Mesenchymal stem cell (in vitro differentiated cells and primary cell): ENCODE results near the gene CD58.
"Not testable (repeated sequence)": the region's sequence is repeated elsewhere in the genome, so short reads cannot be mapped to it uniquely, and the experiment has no call there.

Experiments
- DNase-seq: peaks from one replicate; pipeline ENCODE4 v3.0.0-alpha.2; 2013
- H2AFZ ChIP-seq: one replicate; pipeline ENCODE4 v1.6.1; 2013; ENCODE audit warnings: low read depth, mild to moderate bottlenecking, control low read depth, inconsistent platforms, low read length, moderate library complexity
- H2AK5ac ChIP-seq: 2 replicates; pipeline ENCODE4 v1.6.1; 2013; ENCODE audit warnings: low read length, moderate library complexity, mild to moderate bottlenecking, inconsistent platforms; ENCODE audit not compliant: severe bottlenecking
- H2BK120ac ChIP-seq: one replicate; pipeline ENCODE4 v1.6.1; 2013; ENCODE audit warnings: low read depth, mild to moderate bottlenecking, inconsistent platforms, low read length, moderate library complexity
- H2BK12ac ChIP-seq, 2 experiments: one replicate each; pipeline ENCODE4 v1.6.1; 2013; ENCODE audit warnings: inconsistent platforms in 2 of 2, low read length in 2 of 2, mild to moderate bottlenecking in 2 of 2, moderate library complexity in 2 of 2, control low read depth in 1 of 2
- H2BK15ac ChIP-seq: one replicate; pipeline ENCODE4 v1.6.1; 2013; ENCODE audit warnings: mild to moderate bottlenecking, low read depth, inconsistent platforms; ENCODE audit not compliant: poor library complexity, severe bottlenecking
- H2BK5ac ChIP-seq: 2 replicates; pipeline ENCODE4 v1.6.1; 2013; ENCODE audit warnings: low read depth, mild to moderate bottlenecking, low read length, control low read depth, inconsistent platforms; ENCODE audit not compliant: poor library complexity, severe bottlenecking
- H3K14ac ChIP-seq, 2 experiments: one replicate each; pipeline ENCODE4 v1.6.1; 2013; ENCODE audit warnings: inconsistent platforms in 2 of 2, low read length in 2 of 2, control low read depth in 1 of 2, mild to moderate bottlenecking in 1 of 2, moderate library complexity in 1 of 2
- H3K18ac ChIP-seq, 2 experiments: one replicate each; pipeline ENCODE4 v1.6.1; 2013; ENCODE audit warnings: inconsistent platforms in 2 of 2, low read length in 2 of 2, control low read depth in 1 of 2, low read depth in 1 of 2, mild to moderate bottlenecking in 1 of 2
- H3K23ac ChIP-seq, 2 experiments: one replicate each; pipeline ENCODE4 v1.6.1; 2013; ENCODE audit warnings: inconsistent platforms in 2 of 2, low read length in 2 of 2, mild to moderate bottlenecking in 2 of 2, moderate library complexity in 2 of 2, control low read depth in 1 of 2
- H3K27ac ChIP-seq: 2 replicates; pipeline ENCODE4 v1.5.1; 2013; ENCODE audit warnings: mild to moderate bottlenecking, moderate library complexity, low read length, control low read depth, inconsistent platforms; ENCODE audit not compliant: poor library complexity, severe bottlenecking
- H3K27me3 ChIP-seq, 2 experiments: 2 replicates each; pipeline versions ENCODE4 v1.6.1 to v1.7.0; 2013; ENCODE audit warnings: low read length in 2 of 2, mild to moderate bottlenecking in 2 of 2, moderate library complexity in 2 of 2, control low read depth in 1 of 2, inconsistent platforms in 1 of 2; ENCODE audit not compliant: control insufficient read depth in 1 of 2, insufficient read depth in 1 of 2
- H3K36me3 ChIP-seq, 2 experiments: 2 replicates each; pipeline versions ENCODE4 v1.6.1 to v1.7.0; 2013; ENCODE audit warnings: low read length in 2 of 2, control low read depth in 1 of 2, inconsistent platforms in 1 of 2, low read depth in 1 of 2, mild to moderate bottlenecking in 1 of 2; ENCODE audit not compliant: insufficient read depth in 2 of 2, control insufficient read depth in 1 of 2
- H3K4ac ChIP-seq, 2 experiments: one replicate each; pipeline ENCODE4 v1.6.1; 2013; ENCODE audit warnings: inconsistent platforms in 2 of 2, low read length in 2 of 2, mild to moderate bottlenecking in 2 of 2, moderate library complexity in 2 of 2, control low read depth in 1 of 2, low read depth in 1 of 2
- H3K4me1 ChIP-seq: 2 replicates; pipeline ENCODE4 v1.6.1; 2013; ENCODE audit warnings: low read depth, low read length, control low read depth; ENCODE audit not compliant: control insufficient read depth, insufficient read depth
- H3K4me2 ChIP-seq: 2 replicates; pipeline ENCODE4 v1.6.1; 2013; ENCODE audit warnings: low read length, mild to moderate bottlenecking, inconsistent platforms; ENCODE audit not compliant: poor library complexity, severe bottlenecking
- H3K4me3 ChIP-seq, 2 experiments: 2 replicates each; pipeline versions ENCODE4 v1.5.1 to v1.7.0; 2013; ENCODE audit warnings: low read length in 2 of 2, mild to moderate bottlenecking in 2 of 2, control low read depth in 1 of 2, low read depth in 1 of 2; ENCODE audit not compliant: insufficient read depth in 1 of 2
- H3K79me1 ChIP-seq: replicated peaks from 2 replicates; pipeline ENCODE4 v1.6.1; 2013; ENCODE audit warnings: mild to moderate bottlenecking, control low read depth, low read length, inconsistent platforms; ENCODE audit not compliant: poor library complexity, severe bottlenecking
- H3K9ac ChIP-seq: 2 replicates; pipeline ENCODE4 v1.7.0; 2013; ENCODE audit warnings: mild to moderate bottlenecking, low read length, moderate library complexity
- H3K9me3 ChIP-seq: 2 replicates; pipeline ENCODE4 v1.7.0; 2013; ENCODE audit warnings: mild to moderate bottlenecking, low read length; ENCODE audit not compliant: control insufficient read depth
- H4K8ac ChIP-seq: one replicate; pipeline ENCODE4 v1.6.1; 2013; ENCODE audit warnings: inconsistent platforms, mild to moderate bottlenecking, low read length, moderate library complexity
- H4K91ac ChIP-seq: one replicate; pipeline ENCODE4 v1.6.1; 2013; ENCODE audit warnings: mild to moderate bottlenecking, low read length, inconsistent platforms
- WGBS: methylation state at CpG from one replicate; pipeline ENCODE4 v1.1.7; 2013; ENCODE audit warnings: mixed read lengths; 5-methylcytosine and 5-hydroxymethylcytosine counted together

Gene CD58

DNA sequence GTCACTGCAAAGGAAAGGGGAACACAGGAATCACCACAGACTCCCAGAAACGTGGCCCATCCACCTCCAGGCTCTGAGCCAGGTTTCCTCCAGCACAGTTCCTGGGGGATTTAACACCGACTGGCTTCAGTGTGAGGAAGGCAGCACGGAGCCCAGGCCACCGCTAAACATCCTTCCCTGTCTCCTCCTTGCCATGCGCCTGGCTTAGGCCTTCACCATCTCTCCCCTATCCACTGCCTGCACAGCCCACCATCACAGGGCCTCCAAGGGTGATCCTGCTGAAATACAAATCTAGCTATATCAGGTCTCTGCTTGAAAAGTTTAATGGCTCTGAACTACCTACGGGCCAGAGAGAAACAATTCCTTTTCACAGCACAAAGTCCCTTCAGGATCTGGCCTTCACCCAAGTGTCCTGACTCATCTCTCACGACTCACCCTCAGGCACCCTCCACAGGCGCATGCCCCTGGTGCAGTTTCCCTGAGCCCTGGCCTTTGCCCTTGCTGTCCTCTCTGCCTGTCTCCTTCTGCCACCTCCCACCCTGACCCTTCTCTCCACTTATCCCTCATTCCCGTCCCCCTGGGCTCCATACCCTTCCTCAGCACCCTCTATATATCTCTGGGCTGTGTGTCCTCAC, 18.4 kb upstream of the CD58 start:
- H3K18ac ChIP-seq, H3K27ac ChIP-seq, H3K4me1 ChIP-seq, H4K91ac ChIP-seq, H3K9ac ChIP-seq, H2BK12ac ChIP-seq, H2BK120ac ChIP-seq, H2AK5ac ChIP-seq, H2BK5ac ChIP-seq, H3K14ac ChIP-seq, H3K4ac ChIP-seq, H3K23ac ChIP-seq, H3K79me1 ChIP-seq, H3K27me3 ChIP-seq, H3K9me3 ChIP-seq, H3K4me3 ChIP-seq, H3K4me2 ChIP-seq, H2BK15ac ChIP-seq, H4K8ac ChIP-seq, H2AFZ ChIP-seq, H3K36me3 ChIP-seq: not testable (repeated sequence)
- peak; percentile 29 for DNase-seq
- 61% methylated on average over 9 of the region's 9 CpGs for WGBS

GRCh38 chr1:116587501-116588227, 16.8 kb upstream of the CD58 start:
- peaks cover 0 to 3% of the 10 kb centered on the region in 2 experiments for H3K27me3 ChIP-seq
- no peak overlapping the region for H4K8ac ChIP-seq
- H2BK120ac ChIP-seq: no peak overlapping the region
- H3K4me1 ChIP-seq: peaks cover 7% of the 10 kb centered on the region
- H3K9me3 ChIP-seq: no peaks in the 10 kb centered on the region
- no peak for DNase-seq
- no peak overlapping the region for H3K4me2 ChIP-seq
- no peak overlapping the region for H3K4me3 ChIP-seq
- no peak overlapping the region for H2BK5ac ChIP-seq
- no peak overlapping the region for H2BK12ac ChIP-seq
- no peak overlapping the region for H3K18ac ChIP-seq
- no peak overlapping the region for H3K23ac ChIP-seq
- no peak overlapping the region for H2BK15ac ChIP-seq
- H3K36me3 ChIP-seq: peaks cover 0 to 8% of the 10 kb centered on the region in 2 experiments
- no peak overlapping the region for H3K27ac ChIP-seq
- no peak overlapping the region for H2AFZ ChIP-seq
- no peaks in the 10 kb centered on the region for H3K79me1 ChIP-seq
- no peak overlapping the region for H3K4ac ChIP-seq
- 99% methylated on average over 5 of the region's 5 CpGs for WGBS
- H2AK5ac ChIP-seq: no peak overlapping the region
- no peak overlapping the region for H4K91ac ChIP-seq
- no peak overlapping the region for H3K9ac ChIP-seq
- no peak overlapping the region for H3K14ac ChIP-seq

GRCh38 chr1:116586741-116587143, 15.9 kb upstream of the CD58 start:
- WGBS: 91% methylated on average over 3 of the region's 3 CpGs
- Histone ChIP-seq H3K9ac (no peak overlapping the region), H3K4me2 (no peak overlapping the region), H2AFZ (no peak overlapping the region), H3K18ac (no peak overlapping the region), H3K23ac (no peak overlapping the region), H3K27ac (no peak overlapping the region), H4K91ac (no peak overlapping the region), H3K4me1 (peaks cover 7% of the 10 kb centered on the region), H2AK5ac (no peak overlapping the region), H2BK12ac (no peak overlapping the region), H3K27me3 (peaks cover 0 to 3% of the 10 kb centered on the region in 2 experiments), H3K4ac (no peak overlapping the region), H3K79me1 (no peaks in the 10 kb centered on the region), H2BK15ac (no peak overlapping the region), H3K9me3 (no peaks in the 10 kb centered on the region), H2BK120ac (no peak overlapping the region), H3K4me3 (no peak overlapping the region), H3K36me3 (peaks cover 0 to 8% of the 10 kb centered on the region in 2 experiments), H2BK5ac (no peak overlapping the region), H4K8ac (no peak overlapping the region), H3K14ac (no peak overlapping the region)
- DNase-seq: no peak

GRCh38 chr1:116585886-116586285, 15.1 kb upstream of the CD58 start:
- H3K4ac ChIP-seq: no peak overlapping the region
- no peaks in the 10 kb centered on the region for H3K9me3 ChIP-seq

More at GRCh38 chr1:116585886-116586285, 15.1 kb upstream of the CD58 start:
- Histone ChIP-seq H2BK5ac (no peak overlapping the region), H4K91ac (no peak overlapping the region), H2AFZ (no peak overlapping the region), H3K27me3 (peaks cover 0 to 3% of the 10 kb centered on the region in 2 experiments), H2BK120ac (no peak overlapping the region), H2BK15ac (no peak overlapping the region), H3K36me3 (peaks cover 0 to 8% of the 10 kb centered on the region in 2 experiments), H3K4me1 (peaks cover 7% of the 10 kb centered on the region), H3K27ac (no peak overlapping the region), H4K8ac (no peak overlapping the region), H3K79me1 (no peaks in the 10 kb centered on the region), H3K4me3 (no peak overlapping the region), H3K23ac (no peak overlapping the region), H3K9ac (no peak overlapping the region), H2AK5ac (no peak overlapping the region), H3K4me2 (no peak overlapping the region), H3K14ac (no peak overlapping the region), H3K18ac (no peak overlapping the region), H2BK12ac (no peak overlapping the region)
- 95% methylated on average over 1 of the region's 1 CpG for WGBS
- no peak for DNase-seq
